ENCODE measurements around the gene FGF12.

Gene FGF12

DNA sequence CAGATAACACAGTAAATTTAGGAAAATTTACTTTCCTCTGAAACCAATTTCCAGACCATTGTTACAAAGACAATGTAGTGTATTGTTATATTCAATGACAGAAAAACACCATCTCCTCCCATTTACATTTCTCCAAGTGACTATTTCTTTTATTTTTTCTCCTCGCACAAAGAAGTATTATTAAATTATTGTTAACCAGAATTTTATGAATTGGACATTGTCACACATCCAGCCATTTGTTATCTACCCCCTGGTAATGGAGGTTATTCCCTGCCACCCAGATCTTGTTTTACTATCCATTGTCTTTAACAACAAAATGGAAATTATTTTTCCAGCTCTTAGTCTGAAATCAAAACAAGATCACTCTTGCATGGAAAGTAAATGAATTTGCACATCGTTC, 511.3 kb downstream of the FGF12 start:
- TF ChIP-seq, protein P1, sequence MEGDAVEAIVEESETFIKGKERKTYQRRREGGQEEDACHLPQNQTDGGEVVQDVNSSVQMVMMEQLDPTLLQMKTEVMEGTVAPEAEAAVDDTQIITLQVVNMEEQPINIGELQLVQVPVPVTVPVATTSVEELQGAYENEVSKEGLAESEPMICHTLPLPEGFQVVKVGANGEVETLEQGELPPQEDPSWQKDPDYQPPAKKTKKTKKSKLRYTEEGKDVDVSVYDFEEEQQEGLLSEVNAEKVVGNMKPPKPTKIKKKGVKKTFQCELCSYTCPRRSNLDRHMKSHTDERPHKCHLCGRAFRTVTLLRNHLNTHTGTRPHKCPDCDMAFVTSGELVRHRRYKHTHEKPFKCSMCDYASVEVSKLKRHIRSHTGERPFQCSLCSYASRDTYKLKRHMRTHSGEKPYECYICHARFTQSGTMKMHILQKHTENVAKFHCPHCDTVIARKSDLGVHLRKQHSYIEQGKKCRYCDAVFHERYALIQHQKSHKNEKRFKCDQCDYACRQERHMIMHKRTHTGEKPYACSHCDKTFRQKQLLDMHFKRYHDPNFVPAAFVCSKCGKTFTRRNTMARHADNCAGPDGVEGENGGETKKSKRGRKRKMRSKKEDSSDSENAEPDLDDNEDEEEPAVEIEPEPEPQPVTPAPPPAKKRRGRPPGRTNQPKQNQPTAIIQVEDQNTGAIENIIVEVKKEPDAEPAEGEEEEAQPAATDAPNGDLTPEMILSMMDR (IDR thresholded peaks at IDR 0.05; ENCODE audit: low read depth, low read length): no peak
- in situ Hi-C loops (cut with HindIII; ENCODE audit: low sequenced_read_pairs): no loop called here
- no peak overlapping the region for H3K4me3 ChIP-seq (ENCODE audit: low read depth, low read length)
- DNase-seq (ENCODE audit: low read depth, low spot score): no peak

DNA sequence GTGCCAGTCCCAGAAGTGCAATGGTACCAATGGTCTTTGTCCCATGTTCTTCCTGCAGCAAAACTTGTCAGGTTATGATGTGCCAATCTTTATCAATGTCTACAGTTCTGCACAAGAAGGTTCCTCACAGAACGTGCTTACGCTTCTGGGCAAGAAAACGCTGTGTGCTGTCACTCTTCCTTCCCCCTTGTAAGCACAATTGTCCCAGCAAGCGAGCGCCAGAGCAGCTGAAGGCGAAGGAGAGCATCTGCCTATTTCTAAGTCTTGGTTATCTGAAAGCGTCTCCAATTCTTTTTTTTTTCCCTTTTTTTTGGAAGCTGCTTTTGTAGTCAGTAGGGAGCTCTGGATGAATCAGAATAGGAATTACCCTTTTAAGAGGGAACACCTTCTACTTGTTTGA, 514.4 kb downstream of the FGF12 start:
- DNase-seq (ENCODE audit: low read depth, low spot score): no peak
- H3K4me3 ChIP-seq (ENCODE audit: low read depth, low read length): no peak overlapping the region
- TF ChIP-seq, protein P1 (IDR thresholded peaks at IDR 0.05; ENCODE audit: low read depth, low read length): no peak
- in situ Hi-C loops (cut with HindIII; ENCODE audit: low sequenced_read_pairs): no loop called here

DNA sequence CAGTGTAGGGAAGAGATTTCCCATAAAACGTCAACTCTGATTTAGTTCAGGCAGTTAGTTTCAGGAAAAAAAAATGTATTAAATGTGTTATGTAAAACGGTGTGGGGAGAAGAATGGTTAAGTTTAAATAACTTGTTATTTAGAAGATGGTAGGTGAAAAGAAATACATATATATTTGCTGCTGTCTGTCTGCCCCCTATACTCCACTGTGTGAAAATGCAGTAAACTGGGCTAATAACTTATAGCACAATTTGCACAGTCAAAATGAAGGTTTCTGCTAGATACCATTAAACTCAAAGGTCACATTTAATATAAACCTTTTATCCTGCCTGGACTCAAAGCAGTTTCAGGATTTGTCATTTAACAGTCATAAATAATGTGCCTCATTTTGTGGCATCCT, 515.0 kb downstream of the FGF12 start:
- no peak overlapping the region for H3K4me3 ChIP-seq (ENCODE audit: low read depth, low read length)
- TF ChIP-seq, protein P1 (IDR thresholded peaks at IDR 0.05; ENCODE audit: low read depth, low read length): peak; percentile 31
- in situ Hi-C loops (cut with HindIII; ENCODE audit: low sequenced_read_pairs): no loop called here
- DNase-seq (ENCODE audit: low read depth, low spot score): no peak

DNA sequence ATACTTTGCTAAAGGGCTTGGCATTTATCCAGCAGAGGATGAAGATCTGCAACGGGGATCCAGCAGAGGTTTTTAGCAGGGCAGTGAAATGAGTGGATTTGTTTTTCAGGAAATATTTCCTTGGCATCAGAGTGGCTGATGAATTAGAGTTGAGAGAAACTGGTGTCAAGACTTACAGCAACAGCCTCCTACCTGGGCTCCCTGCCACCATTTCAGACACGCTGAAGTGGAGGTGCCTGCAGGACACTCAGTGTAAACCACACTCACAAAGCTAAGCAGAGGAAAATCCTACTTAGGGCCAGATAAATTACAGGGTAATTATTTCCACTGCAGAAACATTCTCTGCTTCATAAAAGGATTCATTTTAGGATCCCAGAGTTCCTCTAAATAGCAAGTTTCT, 519.7 kb downstream of the FGF12 start:
- in situ Hi-C loops (cut with HindIII; ENCODE audit: low sequenced_read_pairs): no loop called here
- peak; percentile 6 for DNase-seq (ENCODE audit: low read depth, low spot score)
- no peak overlapping the region for H3K4me3 ChIP-seq (ENCODE audit: low read depth, low read length)
- TF ChIP-seq, protein P1 (IDR thresholded peaks at IDR 0.05; ENCODE audit: low read depth, low read length): no peak

DNA sequence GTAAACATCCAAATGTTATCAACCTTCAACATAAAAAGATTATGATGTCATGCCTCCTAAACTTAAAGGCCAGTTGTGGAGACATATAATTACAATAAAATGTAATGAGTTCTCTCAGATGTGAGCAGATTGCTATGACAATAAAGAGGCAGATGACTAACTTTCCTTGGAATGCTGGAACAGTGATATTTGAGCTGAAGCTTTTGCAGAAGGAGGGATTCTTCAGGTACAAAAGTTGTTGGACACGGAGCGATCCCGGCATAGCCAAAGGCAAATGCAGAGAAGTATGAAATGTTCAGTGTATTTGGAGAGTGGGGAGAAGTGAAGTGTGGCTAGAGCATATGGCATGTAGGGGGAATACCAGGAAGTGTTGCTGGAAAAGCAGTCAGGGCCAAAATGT, 520.1 kb downstream of the FGF12 start:
- in situ Hi-C loops (cut with HindIII; ENCODE audit: low sequenced_read_pairs): no loop called here

DNA sequence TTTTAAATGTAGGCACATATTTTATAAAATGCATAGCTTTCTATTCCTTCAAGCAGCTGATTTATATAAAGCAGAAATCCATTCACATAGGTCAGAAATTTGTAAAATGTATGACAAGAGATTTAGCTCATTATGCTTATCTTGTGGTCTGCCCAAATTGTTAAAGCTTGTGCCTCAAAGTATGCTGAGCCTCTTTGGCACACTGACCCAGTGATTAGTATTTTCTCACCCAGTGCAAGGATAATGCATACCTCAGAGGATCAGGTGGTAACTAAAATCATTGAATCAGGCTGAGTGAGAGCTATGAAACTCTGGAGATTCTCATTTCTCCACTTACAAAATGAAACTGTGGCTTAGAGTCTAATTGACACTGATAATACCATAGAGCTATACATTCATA, 533.3 kb downstream of the FGF12 start:
- in situ Hi-C loops (cut with HindIII; ENCODE audit: low sequenced_read_pairs): no loop called here
- DNase-seq (ENCODE audit: low read depth, low spot score): no peak
- no peak overlapping the region for H3K4me3 ChIP-seq (ENCODE audit: low read depth, low read length)
- TF ChIP-seq, protein P1 (IDR thresholded peaks at IDR 0.05; ENCODE audit: low read depth, low read length): no peak

More for the DNA sequence above, 520.1 kb downstream of the FGF12 start:
- peak; percentile 17 for DNase-seq (ENCODE audit: low read depth, low spot score)
- H3K4me3 ChIP-seq (ENCODE audit: low read depth, low read length): no peak overlapping the region
- TF ChIP-seq, protein P1 (IDR thresholded peaks at IDR 0.05; ENCODE audit: low read depth, low read length): no peak
